GM19397 (cell line): ENCODE results near the gene FOXM1.

Experiments used
- ATAC-seq: cut with Tn5 transposase; IDR thresholded peaks from one replicate; pipeline ENCODE4 v1.9.1; 2021; ENCODE audit warnings: mild to moderate bottlenecking, moderate library complexity; ENCODE audit not compliant: unreplicated experiment

Gene FOXM1

DNA sequence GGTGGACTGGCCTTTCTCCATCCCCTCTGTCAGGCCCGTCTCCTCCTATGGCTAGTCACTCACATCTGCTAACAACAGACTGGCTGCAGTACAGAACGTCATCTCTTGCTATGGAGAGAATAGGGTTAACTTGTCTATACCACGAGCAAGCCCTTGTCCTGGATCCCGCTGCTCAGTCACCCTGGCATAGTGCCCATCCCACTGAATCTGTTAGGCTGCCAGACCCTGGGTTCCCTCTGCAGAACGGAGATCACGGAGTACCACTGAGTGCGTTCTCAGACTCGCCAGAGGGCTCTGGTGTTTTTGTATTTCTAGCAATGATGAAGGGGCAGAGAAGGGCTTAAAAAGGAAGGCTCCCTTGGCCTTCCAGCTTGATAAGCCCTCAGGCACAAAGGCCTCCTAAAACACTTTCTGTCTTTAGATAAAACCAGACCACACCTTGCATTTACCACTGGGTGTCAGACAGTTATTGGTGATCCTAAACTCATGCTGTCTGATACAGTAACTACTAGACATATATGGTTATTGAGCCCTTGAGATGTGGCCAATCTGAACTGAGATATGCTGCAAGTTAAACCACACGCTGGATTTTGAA is 35.8 kb downstream of the FOXM1 start:
- no peak for ATAC-seq

DNA sequence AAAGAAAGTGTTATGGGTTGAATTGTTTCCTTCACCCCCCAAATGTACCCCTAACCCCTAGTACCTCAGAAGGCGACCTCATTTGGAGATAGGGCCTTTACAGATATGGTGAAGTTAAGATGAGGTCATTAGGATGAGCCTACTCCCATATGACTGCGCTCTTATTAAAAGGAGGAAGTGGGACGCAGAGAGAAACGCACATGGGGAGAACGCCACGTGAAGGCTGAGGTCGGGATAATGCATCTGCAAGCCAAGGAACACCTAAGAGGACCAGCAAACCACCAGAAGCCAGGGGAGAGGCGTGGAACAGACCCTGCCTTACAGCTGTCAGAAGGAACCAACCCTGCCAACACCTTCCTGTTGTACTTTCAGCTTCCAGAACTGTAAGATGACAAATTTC is 40.4 kb downstream of the FOXM1 start:
- no peak for ATAC-seq

DNA sequence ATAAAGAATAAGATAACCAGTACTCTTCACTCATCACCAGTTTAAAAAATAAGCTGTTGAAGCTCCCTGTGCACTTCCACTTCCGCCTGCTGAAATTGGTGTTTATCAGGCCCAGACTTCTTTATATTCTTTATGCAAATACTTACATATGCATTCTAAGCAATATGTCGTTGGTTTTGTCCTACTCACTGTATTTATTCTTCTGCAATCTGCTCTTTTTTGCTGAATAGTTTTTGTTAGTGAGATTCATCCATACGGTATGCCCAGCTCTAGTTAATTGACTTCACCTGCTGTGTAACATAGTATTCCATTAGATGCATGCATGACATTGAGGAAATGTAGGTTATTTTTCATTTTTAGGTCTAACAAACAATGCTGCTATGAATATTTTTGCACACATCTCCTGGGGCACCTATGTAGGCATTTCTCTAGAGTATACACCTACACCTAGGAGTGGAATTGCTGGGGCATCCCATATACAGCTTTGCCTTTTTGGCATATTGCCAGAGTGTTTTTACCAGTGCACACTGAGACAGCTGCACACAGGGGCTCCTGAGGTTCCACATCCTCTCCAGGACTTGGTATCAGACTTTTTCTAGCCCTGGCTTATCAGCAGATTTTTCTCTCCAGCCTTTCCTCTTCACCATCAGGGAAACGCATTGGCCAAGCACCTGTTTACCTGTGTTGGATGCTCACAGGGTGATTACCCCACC is 41.1 kb downstream of the FOXM1 start:
- no peak for ATAC-seq

DNA sequence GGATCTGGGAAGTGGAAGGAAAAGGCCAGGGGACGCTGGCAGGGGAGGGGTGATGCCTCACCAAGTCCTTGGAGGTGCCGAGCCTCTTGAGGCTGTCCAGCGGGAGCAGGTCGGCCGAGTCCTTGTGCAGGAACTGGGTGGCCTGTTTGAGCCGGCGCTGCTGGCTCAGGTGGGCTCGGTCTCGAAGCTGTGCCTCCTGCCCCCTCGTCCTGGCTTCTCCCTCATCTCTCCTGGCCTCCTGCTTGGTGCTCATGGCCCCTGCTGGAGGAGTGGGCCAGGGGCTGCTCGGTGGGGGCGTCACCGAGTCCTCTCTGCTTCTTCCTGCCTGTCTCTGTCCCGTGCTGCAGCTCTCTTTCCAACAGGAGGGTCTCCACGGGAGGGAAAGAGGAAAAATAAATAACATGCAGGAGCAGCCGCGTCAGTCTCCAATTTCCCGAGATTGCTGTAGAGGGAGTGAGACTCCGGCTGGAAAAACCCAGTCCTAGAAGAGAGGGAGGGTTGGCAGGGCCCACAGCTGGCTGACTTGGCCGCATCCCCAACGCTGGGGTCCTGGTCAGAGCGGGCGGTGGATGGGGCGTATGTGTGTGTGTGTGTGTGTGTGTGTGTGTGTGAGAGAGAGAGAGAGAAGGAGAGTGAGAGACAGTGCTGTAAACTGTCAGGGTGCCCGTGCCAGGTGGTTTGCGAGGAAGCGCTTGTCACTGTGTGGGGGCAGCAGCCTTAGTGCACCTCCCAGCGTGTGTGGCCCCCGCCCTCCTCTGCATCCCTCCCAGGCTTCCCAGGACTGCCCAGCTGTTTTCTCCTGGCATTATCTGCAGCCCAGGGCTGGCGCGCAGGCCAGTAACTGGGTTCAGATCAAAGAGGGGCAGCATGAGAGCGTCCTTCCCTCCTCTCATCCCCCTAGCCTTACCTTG is 42.1 kb downstream of the FOXM1 start, which contains the start of gene NRIP2:
TSS of gene NRIP2 (minus strand) at position 455 of the 911 bp plus-strand sequence. CDS start at position 403, 52 bp downstream.
- no peak for ATAC-seq

DNA sequence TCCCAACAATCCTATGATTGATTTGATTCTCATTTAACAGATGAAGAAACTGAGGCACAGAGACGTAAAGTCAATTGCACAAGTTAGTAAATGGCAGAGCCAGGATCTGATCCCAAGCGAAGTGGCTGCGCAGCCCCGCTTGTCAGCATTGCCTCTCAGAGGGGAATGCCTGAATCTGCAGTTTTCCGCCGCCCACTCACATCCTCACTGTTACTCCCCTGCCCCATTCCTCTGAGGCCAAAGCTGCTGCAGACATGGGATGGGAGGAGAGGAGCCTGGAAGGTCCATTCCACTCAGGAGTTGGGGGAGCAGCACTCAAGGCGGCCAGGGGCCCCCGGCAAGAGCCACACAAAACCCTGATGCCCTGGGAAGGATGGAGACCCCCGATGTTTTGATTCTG is 43.2 kb downstream of the FOXM1 start:
- no peak for ATAC-seq

GRCh38 chr12:2833327-2833726 is 43.6 kb downstream of the FOXM1 start:
- ATAC-seq, result no peak

- no peak for ATAC-seq
These were observed 44.3 kb downstream of the FOXM1 start for GRCh38 chr12:2832550-2833127.

- ATAC-seq, result no peak
These were observed 47.7 kb downstream of the FOXM1 start for GRCh38 chr12:2829275-2829674.

DNA sequence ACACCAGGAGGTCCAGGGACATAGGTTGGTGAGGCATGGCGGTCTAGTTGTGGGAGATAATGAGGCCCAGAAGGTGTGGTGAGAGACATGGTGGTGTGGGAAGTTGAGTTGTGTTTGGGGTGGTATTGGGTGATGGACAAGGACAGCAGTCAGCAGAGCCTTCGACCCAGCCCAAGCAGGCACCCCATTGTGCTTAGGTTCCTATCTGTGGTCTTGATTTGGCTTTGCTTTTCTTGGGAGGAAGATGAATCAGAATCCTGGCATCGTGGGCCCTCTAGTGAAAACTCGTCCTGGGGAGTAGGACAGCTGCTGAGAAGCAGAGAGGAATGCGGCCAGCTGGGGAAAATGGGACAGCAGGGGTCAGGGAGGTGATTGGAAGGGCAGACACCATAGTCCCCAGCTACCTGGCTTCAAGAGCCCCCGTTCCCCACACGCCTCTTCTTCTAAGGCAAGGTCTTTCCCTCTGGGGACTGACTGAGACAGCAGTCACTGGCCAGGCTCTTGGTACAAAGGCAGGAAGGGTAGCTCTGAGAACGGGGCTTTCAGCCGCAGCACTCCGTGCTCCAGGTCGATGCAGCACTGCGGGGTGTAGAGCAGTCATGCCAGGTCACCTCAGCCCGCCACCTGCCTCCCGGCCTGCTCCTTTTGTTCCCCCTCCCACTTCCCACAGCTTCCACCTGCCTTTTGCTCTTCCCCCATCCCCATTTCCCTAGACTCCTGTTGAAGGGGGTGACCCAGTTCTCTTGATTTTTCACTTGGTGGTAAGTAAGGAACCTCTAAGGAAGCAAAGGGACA is 50.1 kb downstream of the FOXM1 start:
- no peak for ATAC-seq

- ATAC-seq, result no peak
These were observed 50.9 kb downstream of the FOXM1 start for GRCh38 chr12:2826036-2826435.

GRCh38 chr12:2825132-2825531 is 51.8 kb downstream of the FOXM1 start:
- no peak for ATAC-seq

GRCh38 chr12:2824541-2824940 is 52.4 kb downstream of the FOXM1 start:
- ATAC-seq, result no peak

- no peak for ATAC-seq
These were observed 53.5 kb downstream of the FOXM1 start for GRCh38 chr12:2823483-2823882.

GRCh38 chr12:2820432-2820831 is 56.5 kb downstream of the FOXM1 start:
- ATAC-seq, result no peak

DNA sequence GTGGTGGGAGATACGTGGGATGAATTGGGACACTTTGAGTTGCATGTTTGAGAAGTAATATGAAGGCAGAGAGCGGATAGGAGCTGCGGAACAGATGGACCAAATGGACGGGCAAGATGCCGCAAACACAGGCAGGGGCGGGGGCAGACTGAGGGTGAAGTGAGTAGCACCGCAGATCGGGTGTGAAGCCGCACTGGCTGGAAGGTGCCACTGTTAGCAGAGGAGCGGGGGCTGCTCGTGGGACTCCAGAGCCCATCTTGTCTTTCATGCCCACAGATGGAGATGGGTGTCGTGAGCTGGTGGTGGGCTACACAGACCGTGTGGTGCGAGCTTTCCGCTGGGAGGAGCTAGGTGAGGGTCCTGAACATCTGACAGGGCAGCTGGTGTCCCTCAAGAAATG is 57.2 kb downstream of the FOXM1 start:
- ATAC-seq, result no peak

GRCh38 chr12:2813214-2814185 is 63.5 kb downstream of the FOXM1 start:
- peak; percentile 3 for ATAC-seq

DNA sequence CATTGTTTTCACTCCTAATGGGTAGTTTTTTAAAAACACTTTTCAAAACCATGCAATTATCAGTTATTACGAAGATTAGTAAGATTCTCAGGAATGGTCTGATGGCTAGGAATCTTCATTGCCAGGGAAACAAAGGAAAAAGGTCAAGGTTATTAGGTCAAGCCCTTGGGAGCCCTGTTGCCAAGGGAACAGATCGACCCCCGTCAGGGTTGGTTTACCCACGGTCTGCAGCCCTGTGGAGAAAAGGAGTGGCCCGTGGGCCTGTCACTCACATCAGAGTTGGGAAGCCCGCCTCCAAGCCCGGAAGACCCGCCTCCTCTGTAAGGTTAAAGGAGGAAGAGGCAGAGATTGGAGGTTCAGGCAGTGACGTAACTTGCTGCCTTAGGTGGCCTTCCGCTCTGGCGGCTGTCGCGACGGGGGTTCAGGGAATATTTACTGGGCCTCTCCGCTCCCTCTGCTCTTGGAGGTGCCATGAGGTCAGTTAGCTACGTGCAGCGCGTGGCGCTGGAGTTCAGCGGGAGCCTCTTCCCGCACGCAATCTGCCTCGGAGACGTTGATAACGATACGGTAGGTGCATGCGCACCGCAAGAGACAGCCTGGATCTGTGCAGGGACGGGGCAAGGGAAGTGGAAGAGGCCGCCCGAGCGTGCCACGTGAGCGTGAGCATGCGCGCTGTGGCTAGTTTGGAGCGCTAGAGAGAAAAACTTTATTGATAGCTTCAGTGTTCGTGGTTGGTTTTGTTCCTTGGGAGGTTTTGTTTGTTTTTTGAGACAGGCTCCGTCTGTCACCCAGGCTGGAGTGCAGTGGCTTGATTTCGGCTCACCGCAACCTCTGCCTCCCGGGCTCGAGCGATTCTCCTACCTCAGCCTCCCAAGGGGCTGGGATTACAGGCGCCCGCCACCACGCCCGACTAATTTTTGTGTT is 64.4 kb downstream of the FOXM1 start, which contains the start of gene ITFG2:
TSS of gene ITFG2 (plus strand) at position 379 of the 924 bp plus-strand sequence. CDS start at position 472, 93 bp downstream.
- peak; percentile 94 for ATAC-seq

GRCh38 chr12:2811801-2812200 is 65.2 kb downstream of the FOXM1 start:
- ATAC-seq, result no peak
